Left ventricle myocardium inferior (tissue), 1 donor: Measurements from ENCODE around the gene TRAF6. TPM values are rescaled to one million over a fixed set of nuclear protein-coding genes. Genes with fewer than 3 reads are reported as not detected.
"Not testable (repeated sequence)": the region's sequence is repeated elsewhere in the genome, so short reads cannot be mapped to it uniquely, and the experiment has no call there.

Experiments used
- DNase-seq: peaks from one replicate; pipeline ENCODE4 v3.0.0-alpha.2; 2020
- H3K27ac ChIP-seq: fragments of 200-600 bp; replicated peaks from 2 replicates; pipeline ENCODE4 v1.8.0; 2021
- H3K27me3 ChIP-seq: fragments of 200-600 bp; 2 replicates; pipeline ENCODE4 v1.8.0; 2021; ENCODE audit warnings: low read depth
- H3K36me3 ChIP-seq: fragments of 200-600 bp; 2 replicates; pipeline ENCODE4 v1.8.0; 2021
- H3K4me1 ChIP-seq: fragments of 200-600 bp; 2 replicates; pipeline ENCODE4 v1.8.0; 2021
- H3K4me3 ChIP-seq: fragments of 200-600 bp; 2 replicates; pipeline ENCODE4 v1.8.0; 2021; ENCODE audit warnings: mild to moderate bottlenecking, moderate library complexity
- H3K9me3 ChIP-seq: fragments of 200-600 bp; replicated peaks from 2 replicates; pipeline ENCODE4 v1.8.0; 2021
- intact Hi-C: fragments of 100-400 bp; cut with micrococcal nuclease; formaldehyde crosslinking; loops from one replicate; pipeline ENCODE4 v1.11.0; 2022
- long read RNA-seq: library from polyadenylated mRNA; unstranded; transcript quantifications from one replicate; pipeline ENCODE4 v2.0.0, GENCODE V29; 2021
- total RNA-seq: library from RNA; stranded (reverse); fragmentation: NEBNext Ultra II Directional; extraction: Animal tissue kit (Norgen Biotek cat#: 25700); gene quantifications from one replicate; pipeline ENCODE4 v1.2.1, GENCODE V29; 2021
- TF ChIP-seq, protein P1 (sequence below): fragments of 200-600 bp; IDR thresholded peaks from 2 replicates; pipeline ENCODE4 v1.8.0; 2021; ENCODE audit warnings: antibody characterized with exemption, mild to moderate bottlenecking, borderline replicate concordance
- donor health status: DM: no; HTN: yes; CAD: no; lungs with severe emphysema.

TRAF6 gene, protein sequence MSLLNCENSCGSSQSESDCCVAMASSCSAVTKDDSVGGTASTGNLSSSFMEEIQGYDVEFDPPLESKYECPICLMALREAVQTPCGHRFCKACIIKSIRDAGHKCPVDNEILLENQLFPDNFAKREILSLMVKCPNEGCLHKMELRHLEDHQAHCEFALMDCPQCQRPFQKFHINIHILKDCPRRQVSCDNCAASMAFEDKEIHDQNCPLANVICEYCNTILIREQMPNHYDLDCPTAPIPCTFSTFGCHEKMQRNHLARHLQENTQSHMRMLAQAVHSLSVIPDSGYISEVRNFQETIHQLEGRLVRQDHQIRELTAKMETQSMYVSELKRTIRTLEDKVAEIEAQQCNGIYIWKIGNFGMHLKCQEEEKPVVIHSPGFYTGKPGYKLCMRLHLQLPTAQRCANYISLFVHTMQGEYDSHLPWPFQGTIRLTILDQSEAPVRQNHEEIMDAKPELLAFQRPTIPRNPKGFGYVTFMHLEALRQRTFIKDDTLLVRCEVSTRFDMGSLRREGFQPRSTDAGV
- total RNA-seq: 12.9 TPM
- long read RNA-seq, full-length matches to known transcripts: 12 of 16 reads
- long read RNA-seq, partial matches to known transcripts: 1 of 16 reads
- long read RNA-seq, other reads (novel, unspliced or antisense): 3 of 16 reads

DNA sequence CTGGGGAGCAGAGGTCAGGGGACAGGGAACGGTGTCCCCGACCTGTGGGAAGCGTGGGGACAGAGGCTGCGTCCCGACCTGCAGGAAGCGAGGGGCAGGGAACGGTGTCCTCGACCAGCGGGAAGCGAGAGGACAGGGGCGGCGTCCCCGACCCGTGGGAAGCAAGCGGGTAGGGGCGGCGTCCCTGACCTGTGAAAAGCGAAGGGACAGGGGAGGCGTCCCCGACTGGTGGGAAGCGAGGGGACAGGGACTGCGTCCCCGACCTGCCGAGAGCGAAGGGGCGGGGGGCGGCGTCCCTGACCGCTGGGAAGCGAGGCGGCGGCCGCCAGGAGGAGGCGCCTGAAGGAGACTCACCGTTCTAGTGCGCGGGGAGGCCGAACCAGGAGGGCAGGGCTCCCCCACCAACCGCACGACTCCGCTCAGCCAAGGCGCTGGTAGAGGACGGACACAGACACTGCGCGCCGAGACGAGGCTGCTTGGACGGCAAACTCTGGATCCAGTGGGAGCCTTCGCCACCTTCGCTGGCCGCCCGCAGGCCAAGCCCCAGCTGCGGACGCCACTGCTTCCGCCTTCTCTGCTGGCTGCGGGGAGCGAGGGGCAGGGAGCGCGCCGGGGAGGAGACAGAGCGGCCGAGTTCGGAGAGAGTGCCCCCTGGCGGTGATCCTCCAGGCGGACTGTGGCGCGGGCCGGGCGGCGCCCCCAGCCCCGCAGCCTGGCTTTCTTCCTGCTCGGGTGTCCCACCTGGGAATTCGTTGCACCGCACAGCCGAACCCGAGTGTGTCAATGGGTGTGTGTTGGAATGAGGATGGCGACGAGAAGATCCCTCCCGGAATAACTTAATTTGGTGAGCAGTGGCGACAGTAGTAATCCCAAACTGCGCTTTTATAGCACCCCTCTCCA lies at the start of gene TRAF6:
Gene TRAF6 (minus strand): TSS at position 579 of the 900 bp plus-strand sequence. CDS start 8,757 bp downstream, outside the sequence.
- intact Hi-C loops: no loop called here
- Histone ChIP-seq H3K9me3 (peaks cover 18% of the 10 kb centered on the region), H3K4me3 (peak within 1 kb of the TSS; percentile 88), H3K36me3 (no peaks in the 10 kb centered on the region), H3K27me3 (no peaks in the 10 kb centered on the region), H3K27ac (peak within 1 kb of the TSS; percentile 97), H3K4me1 (peaks cover 52% of the 10 kb centered on the region)
- peak; percentile 91 for DNase-seq
- TF ChIP-seq, protein P1, sequence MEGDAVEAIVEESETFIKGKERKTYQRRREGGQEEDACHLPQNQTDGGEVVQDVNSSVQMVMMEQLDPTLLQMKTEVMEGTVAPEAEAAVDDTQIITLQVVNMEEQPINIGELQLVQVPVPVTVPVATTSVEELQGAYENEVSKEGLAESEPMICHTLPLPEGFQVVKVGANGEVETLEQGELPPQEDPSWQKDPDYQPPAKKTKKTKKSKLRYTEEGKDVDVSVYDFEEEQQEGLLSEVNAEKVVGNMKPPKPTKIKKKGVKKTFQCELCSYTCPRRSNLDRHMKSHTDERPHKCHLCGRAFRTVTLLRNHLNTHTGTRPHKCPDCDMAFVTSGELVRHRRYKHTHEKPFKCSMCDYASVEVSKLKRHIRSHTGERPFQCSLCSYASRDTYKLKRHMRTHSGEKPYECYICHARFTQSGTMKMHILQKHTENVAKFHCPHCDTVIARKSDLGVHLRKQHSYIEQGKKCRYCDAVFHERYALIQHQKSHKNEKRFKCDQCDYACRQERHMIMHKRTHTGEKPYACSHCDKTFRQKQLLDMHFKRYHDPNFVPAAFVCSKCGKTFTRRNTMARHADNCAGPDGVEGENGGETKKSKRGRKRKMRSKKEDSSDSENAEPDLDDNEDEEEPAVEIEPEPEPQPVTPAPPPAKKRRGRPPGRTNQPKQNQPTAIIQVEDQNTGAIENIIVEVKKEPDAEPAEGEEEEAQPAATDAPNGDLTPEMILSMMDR: peak; percentile 96

DNA sequence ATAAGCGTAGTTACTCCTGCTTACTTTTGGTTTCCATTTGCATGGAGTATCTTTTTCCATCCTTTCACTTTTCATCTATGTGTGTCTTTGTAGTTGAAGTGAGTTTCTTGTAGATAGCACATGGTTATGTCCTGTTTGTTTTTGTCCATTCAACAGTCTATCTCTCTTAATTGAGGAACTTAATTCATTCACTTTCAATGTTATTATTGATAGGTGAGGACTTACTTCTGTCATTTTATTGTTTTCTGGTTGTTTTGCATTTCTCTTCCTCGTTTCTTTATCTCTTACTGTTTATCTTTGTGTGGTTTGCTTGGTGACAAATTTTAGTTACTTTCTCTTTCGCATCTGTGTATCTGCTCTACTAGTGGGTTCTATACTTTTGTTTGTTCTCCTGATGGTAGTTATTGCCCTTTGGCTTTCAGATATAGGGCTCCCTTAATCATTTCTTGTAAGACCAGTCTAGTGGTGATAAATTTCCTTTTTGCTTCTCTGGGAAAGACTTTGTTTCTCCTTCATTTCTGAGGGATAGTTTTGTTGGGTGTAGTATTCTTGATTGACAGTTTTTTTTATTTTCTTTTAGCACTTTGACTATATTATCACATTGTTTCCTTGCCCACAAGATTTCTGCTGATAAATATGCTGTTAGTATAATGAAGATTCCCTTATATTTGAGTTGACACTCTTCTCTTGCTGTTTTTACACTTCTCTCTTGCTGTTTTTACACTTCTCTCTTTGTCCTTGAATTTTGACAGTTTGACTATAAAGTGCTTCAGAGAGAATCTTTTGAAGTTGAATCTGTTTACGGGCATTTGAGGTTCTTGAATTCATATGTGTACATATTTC lies 48.7 kb upstream of the TRAF6 start:
- TF ChIP-seq, protein P1: no peak
- no peaks in the 10 kb centered on the region for H3K4me1 ChIP-seq
- H3K36me3 ChIP-seq: no peaks in the 10 kb centered on the region
- H3K4me3 ChIP-seq: no peak overlapping the region
- peaks cover 18% of the 10 kb centered on the region for H3K9me3 ChIP-seq
- H3K27ac ChIP-seq: no peak overlapping the region
- no peak for DNase-seq
- H3K27me3 ChIP-seq: no peaks in the 10 kb centered on the region
- intact Hi-C loops: no loop called here

DNA sequence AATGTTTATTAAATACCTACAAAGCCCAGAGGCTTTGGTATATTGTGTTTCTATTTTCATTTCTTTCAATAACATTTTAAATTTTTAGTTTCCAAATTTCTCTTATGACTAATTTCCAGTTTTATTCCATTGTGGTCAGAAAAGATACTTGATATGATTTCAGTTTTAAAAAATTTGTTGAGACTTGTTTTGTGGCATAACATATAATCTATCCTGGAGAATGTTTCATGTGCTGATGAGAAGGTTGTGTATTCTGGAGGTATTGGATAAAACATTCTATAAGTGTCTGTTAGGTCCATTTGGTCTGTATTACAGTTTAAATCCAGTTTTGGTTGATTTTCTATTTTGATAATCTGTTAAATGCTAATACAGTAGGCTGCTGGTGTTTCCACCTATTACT lies 47.9 kb upstream of the TRAF6 start:
- TF ChIP-seq, protein P1: no peak
- intact Hi-C loops: no loop called here
- H3K9me3 ChIP-seq: peaks cover 18% of the 10 kb centered on the region
- no peaks in the 10 kb centered on the region for H3K4me1 ChIP-seq
- no peak for DNase-seq
- no peak overlapping the region for H3K4me3 ChIP-seq
- H3K27ac ChIP-seq: no peak overlapping the region
- H3K36me3 ChIP-seq: no peaks in the 10 kb centered on the region
- H3K27me3 ChIP-seq: no peaks in the 10 kb centered on the region

DNA sequence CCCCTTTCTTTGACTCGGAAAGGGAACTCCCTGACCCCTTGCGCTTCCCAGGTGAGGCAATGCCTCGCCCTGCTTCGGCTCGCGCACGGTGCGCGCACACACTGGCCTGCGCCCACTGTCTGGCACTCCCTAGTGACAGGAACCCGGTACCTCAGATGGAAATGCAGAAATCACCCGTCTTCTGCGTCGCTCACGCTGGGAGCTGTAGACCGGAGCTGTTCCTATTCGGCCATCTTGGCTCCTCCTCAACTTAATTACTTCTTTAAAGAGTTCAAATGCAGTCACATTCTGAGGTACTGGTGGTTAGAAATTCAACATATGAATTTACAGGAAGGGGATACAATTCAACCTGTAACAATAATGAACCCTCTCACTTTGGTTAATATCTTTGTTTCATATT lies 47.3 kb upstream of the TRAF6 start:
- intact Hi-C loops, H3K4me1 ChIP-seq, DNase-seq, H3K4me3 ChIP-seq, H3K27me3 ChIP-seq, H3K36me3 ChIP-seq, H3K27ac ChIP-seq: not testable (repeated sequence)
- peaks cover 18% of the 10 kb centered on the region for H3K9me3 ChIP-seq

DNA sequence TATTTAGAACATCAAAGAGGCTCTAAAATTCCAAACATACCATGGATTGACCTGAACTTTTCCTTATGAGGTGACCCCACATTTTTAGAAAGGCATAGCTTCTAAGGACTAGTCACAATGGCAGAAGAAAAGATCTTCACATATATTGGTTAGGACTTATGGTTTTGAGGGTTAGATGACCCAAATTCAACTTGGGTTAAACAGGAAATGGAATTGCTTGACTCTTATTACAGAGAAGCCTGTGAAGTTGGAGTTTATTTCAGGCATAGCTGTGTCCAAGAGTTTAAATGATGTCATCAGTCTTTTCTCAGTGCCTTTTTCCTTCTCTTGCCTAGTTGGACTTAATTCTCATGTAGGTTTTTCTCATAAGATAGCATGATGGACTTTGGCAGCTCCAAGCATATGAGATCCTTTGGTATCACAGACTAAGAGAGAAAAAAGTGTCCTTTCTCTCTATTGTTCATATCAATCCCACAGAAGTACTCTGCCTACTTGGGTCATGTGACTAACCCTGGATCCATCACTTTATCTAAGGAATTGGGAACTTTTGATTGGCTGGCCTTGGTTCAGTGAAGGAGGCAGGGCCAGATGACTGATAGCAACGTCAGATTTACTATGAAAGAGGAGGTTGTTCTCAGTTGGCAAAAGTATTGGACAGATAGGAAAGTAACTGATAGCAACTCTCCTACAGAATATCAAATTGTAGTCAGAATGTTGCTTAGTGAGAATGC lies 40.5 kb upstream of the TRAF6 start:
- TF ChIP-seq, protein P1: no peak
- no peak overlapping the region for H3K27ac ChIP-seq
- H3K36me3 ChIP-seq: no peaks in the 10 kb centered on the region
- H3K4me3 ChIP-seq: no peak overlapping the region
- H3K27me3 ChIP-seq: no peaks in the 10 kb centered on the region
- intact Hi-C loops: no loop called here
- H3K9me3 ChIP-seq: no peaks in the 10 kb centered on the region
- no peaks in the 10 kb centered on the region for H3K4me1 ChIP-seq
- no peak for DNase-seq
